ENCODE data around the gene NFS1. TPM values are rescaled to one million over a fixed set of nuclear protein-coding genes. Genes with fewer than 3 reads are reported as not detected.

Gene NFS1
- total RNA-seq, 1 donor from 2014 or later, result 13.9 TPM

DNA sequence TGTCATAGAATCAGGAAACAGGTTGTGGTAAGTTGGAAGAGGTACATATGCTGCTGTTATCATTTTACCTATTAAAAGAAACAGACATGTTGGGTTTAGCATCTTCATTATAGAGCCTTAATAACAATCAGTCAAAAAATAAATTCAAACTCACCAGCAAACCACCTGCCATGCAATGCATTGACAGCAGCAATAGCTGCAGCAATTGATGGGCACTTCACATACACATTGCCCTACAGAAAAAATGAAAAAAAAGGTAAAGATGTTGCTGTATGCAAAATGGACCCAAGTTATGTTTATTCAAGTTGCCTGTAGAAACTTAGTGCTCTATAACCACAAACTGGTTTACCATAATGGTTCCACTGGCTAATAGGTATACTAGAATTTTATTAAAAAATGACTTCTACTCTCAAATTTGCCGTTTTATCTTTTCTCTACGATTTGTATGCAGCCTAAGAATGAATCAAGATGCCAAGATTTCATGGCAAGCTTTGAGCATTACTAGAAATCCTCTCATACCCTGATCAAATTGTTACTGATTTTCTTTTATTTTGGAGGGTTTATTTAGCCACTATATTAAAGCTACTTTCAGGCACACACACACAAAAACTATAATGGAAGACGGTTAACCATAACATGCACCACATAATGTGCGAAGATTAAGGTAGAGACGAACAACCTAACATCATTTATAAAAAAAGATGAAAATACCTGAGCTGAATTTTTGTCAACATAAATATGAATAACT lies 5.5 kb upstream of the NFS1 start:
- Mint-ChIP-seq H3K27me3 (ENCODE audit: unreplicated experiment) (peaks cover 3% of the 10 kb centered on the region), H3K4me3 (ENCODE audit: unreplicated experiment) (no peak overlapping the region), H3K9me3 (ENCODE audit: unreplicated experiment) (no peaks in the 10 kb centered on the region), H3K36me3 (ENCODE audit: unreplicated experiment) (no peaks in the 10 kb centered on the region), H3K27ac (ENCODE audit: unreplicated experiment) (no peak overlapping the region), H3K4me1 (ENCODE audit: low read depth, unreplicated experiment) (peaks cover 5% of the 10 kb centered on the region)
- TF ChIP-seq CTCF (IDR thresholded peaks at IDR 0.05; ENCODE audit: partially characterized antibody, unreplicated experiment), result no peak
- DNase-seq, result no peak

- Mint-ChIP-seq H3K4me1 (ENCODE audit: low read depth, unreplicated experiment) (peaks cover 11% of the 10 kb centered on the region), H3K27me3 (ENCODE audit: unreplicated experiment) (peaks cover 7% of the 10 kb centered on the region), H3K27ac (ENCODE audit: unreplicated experiment) (no peak overlapping the region), H3K36me3 (ENCODE audit: unreplicated experiment) (no peaks in the 10 kb centered on the region), H3K9me3 (ENCODE audit: unreplicated experiment) (peaks cover 5% of the 10 kb centered on the region), H3K4me3 (ENCODE audit: unreplicated experiment) (no peak overlapping the region)
- DNase-seq, result no peak
- TF ChIP-seq CTCF (IDR thresholded peaks at IDR 0.05; ENCODE audit: partially characterized antibody, unreplicated experiment), result no peak
Measured at GRCh38 chr20:35702824-35703695, 3.9 kb upstream of the NFS1 start.

DNA sequence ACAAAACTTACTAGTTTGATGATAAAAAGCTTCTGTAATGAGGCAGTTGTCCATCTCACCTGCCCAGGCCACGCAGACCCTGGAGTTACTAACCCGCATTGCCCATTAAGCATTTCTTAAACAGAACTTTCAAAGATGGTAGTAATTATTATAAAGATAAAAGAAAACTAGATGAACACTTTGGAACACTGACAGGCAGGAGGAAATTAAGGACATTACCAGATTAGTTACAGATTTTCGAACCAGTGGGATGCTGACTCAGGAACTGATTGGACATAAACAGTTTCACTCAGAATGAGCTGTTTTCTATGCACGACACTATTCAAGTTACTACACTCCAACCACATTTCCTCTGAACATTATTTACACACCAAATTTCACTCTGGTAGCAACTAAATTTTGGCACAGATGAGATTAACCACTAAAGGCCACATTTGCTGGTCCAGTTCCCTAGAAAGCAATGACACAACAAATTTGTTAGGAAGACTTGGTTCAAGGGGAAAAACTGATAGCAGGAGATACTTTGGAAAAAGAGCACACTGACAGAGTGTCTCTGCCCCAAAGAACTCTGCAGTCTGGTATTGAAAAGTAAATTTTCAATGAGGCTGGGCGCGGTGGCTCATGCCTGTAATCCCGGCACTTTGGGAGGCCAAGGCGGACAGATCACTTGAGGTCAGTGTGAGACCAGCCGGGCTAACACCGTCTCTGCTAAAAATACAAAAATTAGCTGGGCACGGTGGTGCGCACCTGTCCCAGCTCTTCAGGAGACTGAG lies 3.1 kb upstream of the NFS1 start:
- Mint-ChIP-seq H3K36me3 (ENCODE audit: unreplicated experiment) (no peaks in the 10 kb centered on the region), H3K27ac (ENCODE audit: unreplicated experiment) (no peak overlapping the region), H3K27me3 (ENCODE audit: unreplicated experiment) (peaks cover 9% of the 10 kb centered on the region), H3K4me3 (ENCODE audit: unreplicated experiment) (no peak overlapping the region), H3K4me1 (ENCODE audit: low read depth, unreplicated experiment) (peaks cover 17% of the 10 kb centered on the region), H3K9me3 (ENCODE audit: unreplicated experiment) (peaks cover 5% of the 10 kb centered on the region)
- TF ChIP-seq CTCF (IDR thresholded peaks at IDR 0.05; ENCODE audit: partially characterized antibody, unreplicated experiment), result no peak
- DNase-seq, result no peak

DNA sequence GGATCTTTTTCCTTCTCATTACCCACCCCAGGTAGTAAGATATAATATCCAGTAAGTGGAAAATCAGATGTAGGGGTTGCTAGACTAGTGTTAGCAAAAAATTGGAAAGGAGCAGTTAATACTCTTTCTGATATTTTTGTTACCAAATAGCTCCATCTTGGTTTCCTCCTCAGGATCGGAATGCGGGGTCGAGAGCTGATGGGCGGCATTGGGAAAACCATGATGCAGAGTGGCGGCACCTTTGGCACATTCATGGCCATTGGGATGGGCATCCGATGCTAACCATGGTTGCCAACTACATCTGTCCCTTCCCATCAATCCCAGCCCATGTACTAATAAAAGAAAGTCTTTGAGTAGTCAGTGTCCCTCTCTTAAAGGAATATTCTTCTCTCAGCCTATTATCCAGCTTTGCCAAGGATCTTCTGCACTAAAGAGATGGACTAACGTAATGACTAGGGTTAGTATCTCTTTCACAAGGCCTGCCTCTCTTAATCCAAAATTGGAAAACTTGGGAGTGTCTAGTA lies 1.5 kb upstream of the NFS1 start:
- Mint-ChIP-seq H3K4me1 (ENCODE audit: low read depth, unreplicated experiment) (peaks cover 17% of the 10 kb centered on the region), H3K36me3 (ENCODE audit: unreplicated experiment) (no peaks in the 10 kb centered on the region), H3K27ac (ENCODE audit: unreplicated experiment) (peak overlapping the region; percentile 48), H3K9me3 (ENCODE audit: unreplicated experiment) (peaks cover 5% of the 10 kb centered on the region), H3K27me3 (ENCODE audit: unreplicated experiment) (peaks cover 9% of the 10 kb centered on the region), H3K4me3 (ENCODE audit: unreplicated experiment) (peak overlapping the region; percentile 97)
- TF ChIP-seq CTCF (IDR thresholded peaks at IDR 0.05; ENCODE audit: partially characterized antibody, unreplicated experiment), result no peak
- no peak for DNase-seq
